HuH-7.5 (cell line): ENCODE measurements around the gene RNF130.

Source experiments
- DNase-seq: peaks from one replicate; pipeline ENCODE4 v3.0.0; 2011; ENCODE audit warnings: low spot score

Gene RNF130

DNA sequence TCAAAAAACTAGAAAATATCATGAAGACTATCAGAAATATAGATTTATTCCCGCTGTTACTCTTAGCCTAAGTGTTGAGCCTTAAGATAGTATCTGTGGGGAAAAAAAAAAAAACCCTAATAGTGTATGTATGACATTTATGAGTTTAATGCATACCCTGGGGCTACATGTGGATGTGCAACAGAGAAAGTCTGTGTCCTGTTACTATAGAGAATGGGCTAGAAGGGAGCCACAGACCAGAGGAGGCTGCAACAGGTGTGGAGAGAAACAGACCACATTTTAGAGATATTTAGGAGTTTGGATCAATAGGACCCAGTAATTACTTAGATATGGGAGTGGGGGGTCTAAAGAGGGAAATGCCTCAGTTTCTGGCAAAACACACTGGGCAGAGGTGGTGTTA, 15.4 kb downstream of the RNF130 start:
- DNase-seq: no peak

DNA sequence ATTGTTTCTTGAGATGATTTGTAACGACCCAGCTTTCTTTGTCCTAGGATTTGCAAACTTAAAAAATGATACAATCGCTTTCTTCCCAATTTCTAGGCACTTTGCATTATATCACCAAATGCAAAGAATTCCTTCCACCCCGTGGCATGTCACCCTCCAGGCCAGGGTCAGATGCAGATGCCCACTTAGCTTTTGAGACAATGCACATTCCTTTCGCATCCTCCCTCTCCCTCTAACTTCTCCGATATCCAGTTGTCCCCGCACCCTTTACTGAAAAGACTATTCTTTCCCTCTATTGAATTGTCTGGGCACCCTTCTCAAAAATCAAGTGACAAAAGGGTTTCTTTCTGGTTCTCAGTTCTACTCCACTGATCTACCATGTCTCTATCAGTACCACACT, 17.3 kb downstream of the RNF130 start:
- no peak for DNase-seq

DNA sequence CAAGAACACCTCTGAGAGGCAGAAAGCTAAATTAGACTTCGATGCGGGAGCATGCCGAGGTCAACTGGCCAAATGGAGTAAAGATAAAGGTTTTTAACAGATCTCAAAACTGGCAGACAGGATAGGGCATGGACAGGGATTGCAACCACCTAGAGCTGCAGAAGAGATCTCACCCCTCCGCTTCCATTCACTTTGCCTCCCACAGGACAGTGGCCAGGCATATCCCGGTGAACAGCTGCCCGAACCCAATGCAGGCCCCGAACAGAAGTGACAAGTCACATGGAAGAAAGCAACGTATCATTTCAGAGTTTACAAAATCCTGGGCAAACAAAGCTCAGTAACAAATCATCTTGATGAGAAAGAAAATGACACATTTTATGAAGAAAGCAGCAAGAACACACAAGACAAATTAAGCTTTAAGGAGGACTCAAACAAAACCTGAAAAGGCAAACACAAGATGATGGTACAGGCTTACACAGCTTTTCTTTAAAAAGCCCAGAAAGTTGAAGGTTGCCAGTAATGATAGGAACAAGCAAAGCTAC, 18.4 kb downstream of the RNF130 start:
- no peak for DNase-seq

- no peak for DNase-seq
Measured at GRCh38 chr5:180052211-180052818, 19.2 kb downstream of the RNF130 start.

- DNase-seq: no peak
Measured at GRCh38 chr5:180050121-180050940, 21.2 kb downstream of the RNF130 start.

GRCh38 chr5:180049185-180049548, 22.4 kb downstream of the RNF130 start:
- no peak for DNase-seq

DNA sequence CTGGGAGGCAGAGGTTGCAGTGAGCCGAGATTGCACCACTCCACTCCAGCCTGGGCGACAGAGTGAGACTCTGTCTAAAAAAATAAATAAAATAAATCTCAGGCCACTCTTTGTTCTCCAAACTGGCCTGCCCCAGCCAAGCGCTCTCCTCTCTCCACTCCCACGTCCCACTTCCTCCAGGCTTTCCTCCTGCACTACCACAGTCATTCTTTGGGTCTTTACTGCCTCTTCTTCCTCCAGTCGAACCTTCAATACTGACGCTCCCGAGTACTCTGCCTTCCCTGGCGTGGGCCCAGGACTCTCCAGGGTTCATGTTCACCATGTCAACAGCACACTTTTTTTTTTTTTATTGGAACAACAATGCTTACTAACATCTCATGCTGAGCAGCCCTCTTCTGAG, 23.9 kb downstream of the RNF130 start:
- DNase-seq: no peak

- no peak for DNase-seq
Measured at GRCh38 chr5:180046656-180047055, 24.9 kb downstream of the RNF130 start.

DNA sequence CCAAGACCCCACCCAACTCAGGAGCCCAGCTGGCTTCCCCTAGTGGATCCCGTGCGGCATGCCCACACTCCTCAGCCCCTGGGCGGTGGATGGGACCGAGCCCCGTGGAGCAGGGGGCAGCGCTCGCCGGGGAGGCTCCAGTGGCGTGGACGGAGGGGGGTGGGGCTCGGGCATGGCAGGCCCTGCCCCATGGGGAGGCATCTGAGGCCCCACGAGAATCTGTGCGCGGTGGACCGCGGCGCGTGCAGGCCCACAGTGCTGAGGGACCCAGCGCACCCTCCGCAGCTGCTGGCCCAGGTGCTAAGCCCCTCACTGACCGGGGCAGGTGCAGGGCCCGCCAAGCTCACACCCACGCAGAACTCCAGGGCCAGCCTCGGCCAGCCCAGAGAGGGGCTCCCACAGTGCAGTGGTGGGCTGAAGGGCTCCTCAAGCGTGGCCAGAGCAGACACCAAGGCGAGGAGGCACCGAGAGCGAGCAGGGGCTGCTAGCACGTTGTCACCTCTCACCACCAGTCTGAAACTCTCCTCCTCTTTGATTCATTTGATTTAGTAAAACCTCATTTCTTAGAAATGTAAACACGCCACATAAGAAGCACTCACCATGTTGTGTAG, 25.6 kb downstream of the RNF130 start:
- DNase-seq: no peak

- no peak for DNase-seq
Measured at GRCh38 chr5:180043377-180043776, 28.2 kb downstream of the RNF130 start.

- DNase-seq: no peak
Measured at GRCh38 chr5:180041301-180042274, 30.0 kb downstream of the RNF130 start.

DNA sequence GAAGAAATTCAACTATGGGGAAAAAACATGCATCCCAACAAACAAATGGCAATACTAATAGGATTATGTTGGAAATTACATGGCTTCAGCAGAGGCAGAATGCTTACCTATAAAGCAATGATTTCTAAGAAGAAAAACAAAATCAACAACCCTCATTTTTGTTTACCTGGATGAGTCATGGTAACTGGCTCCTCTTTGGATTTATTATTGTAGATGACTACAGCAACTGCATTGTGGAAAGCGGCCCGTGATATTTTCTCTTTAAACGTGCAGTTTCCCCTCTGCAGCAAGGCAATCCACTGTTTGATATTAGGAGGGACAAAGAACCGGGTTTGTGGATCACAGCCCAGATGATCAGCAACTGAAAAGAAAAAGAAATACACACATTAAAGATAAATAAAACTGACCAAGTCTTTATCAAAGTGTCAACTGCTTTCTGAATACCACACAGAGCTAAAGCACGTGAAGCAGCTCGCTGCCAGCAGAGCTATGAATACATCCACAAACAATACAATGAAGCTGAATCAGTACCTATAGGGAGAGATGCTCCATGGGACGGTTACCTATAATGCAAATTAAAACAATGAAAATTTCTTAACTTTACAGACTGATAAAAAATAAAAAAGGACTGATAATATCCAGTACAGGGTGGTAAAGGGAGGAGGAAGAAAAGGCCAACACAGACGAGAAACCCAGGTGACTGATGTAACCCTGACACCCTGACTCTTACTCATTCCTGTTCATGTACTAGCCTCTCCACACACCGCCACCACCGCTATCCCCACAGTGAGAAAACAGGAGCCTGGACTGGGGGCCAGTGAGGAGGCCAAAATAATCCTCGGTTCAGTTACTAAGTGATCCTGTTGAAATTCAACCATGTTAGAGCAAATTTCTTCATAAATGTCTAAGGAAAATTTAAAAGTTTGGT, 31.0 kb downstream of the RNF130 start:
- no peak for DNase-seq

- no peak for DNase-seq
Measured at GRCh38 chr5:180035206-180035931, 36.2 kb downstream of the RNF130 start.

- DNase-seq: no peak
Measured at GRCh38 chr5:180034564-180034963, 37.0 kb downstream of the RNF130 start.

GRCh38 chr5:180027459-180028089, 44.0 kb downstream of the RNF130 start:
- DNase-seq: no peak

DNA sequence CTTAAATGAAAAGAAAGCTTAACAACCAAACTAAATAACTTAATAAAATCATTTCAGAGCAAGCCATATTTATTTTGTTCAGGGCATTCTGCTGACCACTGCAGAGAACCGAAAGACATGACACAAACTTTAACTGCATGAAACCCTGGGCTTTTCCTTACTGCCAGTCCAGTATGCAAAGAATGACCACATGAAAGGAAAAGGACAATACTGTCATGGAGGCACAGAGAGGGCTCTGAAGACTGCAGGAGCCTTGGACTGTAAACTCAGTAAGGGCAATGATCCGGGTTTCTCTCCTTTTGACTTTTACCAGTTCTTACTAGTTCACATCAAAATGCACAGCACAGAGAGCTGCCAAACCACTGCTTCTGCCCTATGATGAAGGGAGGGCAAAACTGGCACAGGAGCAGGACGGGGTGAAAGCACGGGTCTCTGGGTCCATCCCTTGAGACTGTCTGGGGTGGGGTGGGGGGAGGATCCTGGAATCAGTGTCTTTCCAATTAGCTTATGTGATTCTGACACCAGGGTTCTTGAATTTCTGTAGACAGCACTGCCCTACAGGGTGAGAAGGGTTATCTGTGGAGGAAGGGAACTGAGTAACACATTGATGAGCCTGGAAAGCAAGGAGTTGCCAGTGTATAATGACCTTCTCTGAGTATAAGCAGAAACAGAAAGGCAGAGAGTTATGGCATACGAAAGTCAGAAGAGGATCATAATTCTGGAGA, 44.7 kb downstream of the RNF130 start:
- DNase-seq: no peak

DNA sequence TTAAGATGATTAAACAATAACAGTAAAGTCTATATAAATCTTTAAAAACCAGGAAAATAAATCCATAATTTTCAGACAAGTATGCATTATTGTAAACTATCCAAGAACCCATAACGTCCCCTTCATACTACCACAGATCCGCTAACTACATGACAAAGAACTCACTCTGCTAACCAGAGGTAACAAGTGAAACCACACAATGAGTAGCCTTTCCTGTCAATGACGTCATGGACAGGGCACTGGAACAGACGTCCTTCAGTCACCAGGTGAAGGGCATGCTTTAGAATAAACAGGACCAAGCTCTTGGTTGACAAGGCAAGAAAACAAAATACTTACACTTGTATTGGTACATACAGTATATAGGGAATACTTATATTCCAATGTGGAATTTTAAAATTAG, 45.2 kb downstream of the RNF130 start:
- DNase-seq: no peak

- DNase-seq: no peak
Measured at GRCh38 chr5:180021900-180022299, 49.7 kb downstream of the RNF130 start.

GRCh38 chr5:180020176-180020575, 51.4 kb downstream of the RNF130 start:
- DNase-seq: no peak
